GM18508 (cell line): ENCODE results near the gene AIF1L.

Experiments
- ATAC-seq: cut with Tn5 transposase; IDR thresholded peaks from one replicate; pipeline ENCODE4 v1.9.1; 2021; ENCODE audit warnings: moderate number of reproducible peaks; ENCODE audit not compliant: insufficient read depth, unreplicated experiment

The AIF1L gene

DNA sequence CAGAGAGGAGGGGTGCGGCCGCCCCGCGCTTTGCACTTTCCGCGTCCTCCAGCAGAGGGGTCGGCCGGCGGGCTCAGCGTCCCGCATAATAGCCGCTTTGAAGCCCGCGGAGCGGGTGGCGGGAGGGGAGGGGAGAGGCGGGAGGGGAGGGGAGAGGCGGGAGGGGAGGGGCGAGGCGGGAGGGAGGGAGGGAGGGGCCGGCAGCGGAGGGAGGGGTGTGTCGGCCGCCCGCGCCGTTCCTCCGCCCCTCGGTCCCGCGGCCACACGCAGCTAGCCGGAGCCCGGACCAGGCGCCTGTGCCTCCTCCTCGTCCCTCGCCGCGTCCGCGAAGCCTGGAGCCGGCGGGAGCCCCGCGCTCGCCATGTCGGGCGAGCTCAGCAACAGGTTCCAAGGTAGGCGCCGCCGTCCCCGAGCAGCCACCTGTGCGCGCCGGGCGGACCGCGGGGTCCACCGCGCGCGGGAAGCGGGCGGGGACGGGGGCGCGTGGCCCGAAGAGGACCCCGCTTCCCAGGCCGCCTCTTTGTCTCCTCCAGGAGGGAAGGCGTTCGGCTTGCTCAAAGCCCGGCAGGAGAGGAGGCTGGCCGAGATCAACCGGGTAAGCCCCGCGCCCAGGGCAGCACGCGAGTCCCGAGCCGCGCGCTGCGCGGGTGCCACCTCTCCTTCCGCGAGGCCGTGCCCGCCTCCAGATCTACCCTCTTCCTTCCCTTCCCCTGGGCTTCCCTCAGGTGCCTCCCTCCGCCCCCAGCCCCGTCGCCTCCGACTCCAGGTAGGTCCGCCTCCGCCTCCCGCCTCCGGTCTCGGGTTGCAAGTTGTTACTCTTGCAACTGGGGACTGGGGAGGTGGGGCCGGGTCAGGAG lies at the start of gene AIF1L:
AIF1L (plus strand) TSS at position 263 of the 857 bp plus-strand sequence; CDS start at position 362, 99 bp downstream.
- no peak for ATAC-seq

DNA sequence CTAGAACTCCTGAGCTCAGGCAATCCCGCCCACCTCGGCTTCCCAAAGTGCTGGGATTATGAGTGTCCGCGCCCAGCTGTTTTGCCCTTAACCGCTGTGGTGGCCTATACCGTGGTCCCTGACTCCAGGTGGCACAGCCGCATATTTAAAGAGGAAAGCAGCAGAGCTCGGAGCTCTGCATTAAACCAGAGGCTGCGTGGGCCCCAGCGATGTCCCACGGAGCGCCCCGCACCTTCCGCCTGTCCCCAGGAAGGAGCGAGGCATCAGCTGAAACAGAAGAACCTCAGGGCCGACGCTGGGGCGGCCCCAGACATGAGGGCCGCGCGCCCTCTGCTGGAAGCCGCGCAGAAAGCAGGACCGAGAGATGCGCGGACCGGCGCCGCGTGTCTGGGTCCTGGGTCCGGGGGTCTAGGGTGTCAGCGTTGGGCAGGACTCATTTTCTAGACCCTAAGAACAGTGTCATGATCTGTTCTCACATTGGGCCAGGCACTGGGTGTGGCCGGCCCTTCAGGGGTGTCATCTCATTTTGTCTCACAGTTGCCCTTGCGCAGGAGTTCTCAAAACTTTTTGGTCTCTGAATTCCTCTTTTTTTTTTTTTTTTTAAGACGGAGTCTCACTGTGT lies 49.6 kb upstream of the AIF1L start:
- no peak for ATAC-seq

DNA sequence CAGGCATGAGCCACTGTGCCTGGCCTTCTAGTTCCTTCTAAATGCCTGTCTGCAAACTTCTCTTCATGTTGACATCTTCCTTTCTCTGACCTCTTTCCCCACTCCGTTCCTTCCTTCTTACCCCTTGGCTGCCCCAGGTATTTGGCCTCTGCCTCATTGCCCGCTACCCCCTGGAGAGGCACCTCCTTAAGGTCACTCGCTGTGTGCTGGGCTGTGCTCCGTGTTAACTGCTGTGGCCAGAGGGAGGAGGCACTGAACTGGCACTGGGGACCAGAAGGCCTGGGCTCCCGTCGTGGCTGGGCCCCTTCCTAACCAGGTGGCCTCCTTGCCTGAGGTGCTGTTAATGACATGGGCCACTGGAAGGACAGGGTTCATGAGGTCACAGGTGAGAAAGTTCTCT lies 48.0 kb upstream of the AIF1L start:
- ATAC-seq = no peak

GRCh38 chr9:131048820-131049219 lies 47.5 kb upstream of the AIF1L start:
- ATAC-seq = no peak

GRCh38 chr9:131049829-131050715 lies 46.3 kb upstream of the AIF1L start:
- ATAC-seq = no peak

- ATAC-seq = no peak
Observed at GRCh38 chr9:131050831-131051230, 45.5 kb upstream of the AIF1L start.

DNA sequence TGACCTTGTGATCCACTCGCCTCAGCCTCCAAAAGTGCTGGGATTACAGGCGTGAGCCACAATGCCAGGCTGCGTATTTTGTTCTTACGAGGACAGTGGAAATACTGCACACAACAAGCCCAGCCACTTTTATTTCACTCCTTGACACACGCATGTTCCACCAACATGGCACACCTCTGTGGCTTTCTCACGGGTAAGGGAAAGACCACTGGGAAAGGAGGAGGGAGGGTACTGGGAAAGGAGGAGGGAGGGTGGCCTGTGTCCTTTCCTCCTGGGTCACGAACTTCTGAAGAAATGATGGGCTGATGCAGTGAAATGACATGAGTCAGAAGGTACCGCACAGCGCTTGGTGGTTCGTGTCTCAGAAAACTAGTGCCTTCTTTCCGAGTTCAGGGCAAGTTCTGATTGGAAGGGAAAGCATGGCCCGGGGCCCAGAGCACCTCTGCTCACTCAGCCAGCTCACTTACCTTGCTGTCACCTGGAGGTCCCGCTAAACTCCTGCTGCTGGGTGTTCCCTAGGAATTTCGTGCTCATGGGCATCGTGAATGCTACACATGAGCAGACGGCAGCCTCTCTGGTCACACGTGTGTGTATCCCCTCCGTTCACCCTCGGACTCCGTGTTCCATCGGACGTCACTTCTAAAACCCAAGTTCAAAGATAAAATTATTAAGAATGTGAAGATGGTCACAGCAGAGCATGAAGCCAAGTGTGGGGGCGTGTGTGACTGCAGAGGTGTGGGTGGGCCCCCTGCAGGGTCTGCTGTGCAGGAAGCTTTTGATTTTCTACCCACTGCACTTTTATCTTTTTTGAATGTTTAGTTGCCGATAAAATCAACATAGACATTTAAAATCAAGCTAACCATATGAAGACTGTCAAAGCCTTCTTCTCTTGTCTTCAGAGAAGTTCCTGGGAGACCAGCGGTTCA lies 44.5 kb upstream of the AIF1L start:
- ATAC-seq = no peak

DNA sequence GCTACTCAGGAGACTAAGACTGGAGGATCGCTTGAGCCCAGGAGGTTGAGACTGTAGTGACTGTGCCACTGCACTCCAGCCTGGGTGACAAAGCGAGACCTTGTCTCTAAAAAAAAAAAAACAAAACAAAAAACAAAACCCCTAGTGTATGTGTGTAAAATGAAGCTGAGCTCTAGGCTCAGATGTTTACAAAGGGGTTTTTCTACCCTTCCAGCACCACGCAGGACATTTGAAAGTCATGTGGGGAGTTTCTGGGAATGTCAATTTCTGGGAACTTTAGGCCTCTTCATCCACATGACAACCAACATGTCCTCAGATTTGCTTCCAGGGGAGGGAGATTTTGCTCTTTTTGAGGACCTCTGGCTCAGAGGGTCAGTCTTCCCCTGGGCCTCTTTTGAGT lies 42.4 kb upstream of the AIF1L start:
- no peak for ATAC-seq

- ATAC-seq = no peak
Observed at GRCh38 chr9:131056781-131057506, 39.4 kb upstream of the AIF1L start.

DNA sequence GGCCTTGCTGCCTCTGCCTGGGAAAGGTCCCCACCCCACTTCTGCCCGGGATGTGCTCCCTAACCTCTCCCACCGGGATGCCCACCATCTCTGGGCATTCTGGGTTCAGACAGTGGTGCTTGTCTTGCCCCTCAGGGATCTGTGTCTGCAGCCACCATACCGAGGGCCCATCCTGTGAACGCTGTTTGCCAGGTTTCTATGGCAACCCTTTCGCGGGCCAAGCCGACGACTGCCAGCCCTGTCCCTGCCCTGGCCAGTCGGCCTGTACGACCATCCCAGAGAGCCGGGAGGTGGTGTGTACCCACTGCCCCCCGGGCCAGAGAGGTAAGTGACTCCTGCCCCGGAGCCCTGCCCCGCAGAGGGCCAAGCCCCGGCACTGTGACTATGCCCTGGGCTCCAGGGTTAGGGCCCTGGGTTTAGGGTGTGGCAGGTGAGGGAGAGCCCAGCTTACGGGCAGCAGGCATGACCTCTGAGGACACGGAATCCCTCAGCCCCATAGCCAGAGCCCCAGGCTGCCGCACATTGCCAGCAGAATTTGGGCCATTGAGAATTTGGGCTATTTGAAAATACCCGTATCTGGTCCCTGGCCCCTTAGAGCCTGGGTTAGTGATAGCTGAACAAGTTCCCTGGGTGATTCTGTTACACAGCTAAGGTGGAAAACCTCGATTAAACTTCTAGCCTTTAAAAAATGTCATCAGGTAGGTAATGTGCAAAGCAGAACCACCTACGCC lies 35.3 kb upstream of the AIF1L start:
- no peak for ATAC-seq

GRCh38 chr9:131062969-131063368 lies 33.4 kb upstream of the AIF1L start:
- ATAC-seq = no peak

- ATAC-seq = no peak
Observed at GRCh38 chr9:131065599-131065998, 30.7 kb upstream of the AIF1L start.

DNA sequence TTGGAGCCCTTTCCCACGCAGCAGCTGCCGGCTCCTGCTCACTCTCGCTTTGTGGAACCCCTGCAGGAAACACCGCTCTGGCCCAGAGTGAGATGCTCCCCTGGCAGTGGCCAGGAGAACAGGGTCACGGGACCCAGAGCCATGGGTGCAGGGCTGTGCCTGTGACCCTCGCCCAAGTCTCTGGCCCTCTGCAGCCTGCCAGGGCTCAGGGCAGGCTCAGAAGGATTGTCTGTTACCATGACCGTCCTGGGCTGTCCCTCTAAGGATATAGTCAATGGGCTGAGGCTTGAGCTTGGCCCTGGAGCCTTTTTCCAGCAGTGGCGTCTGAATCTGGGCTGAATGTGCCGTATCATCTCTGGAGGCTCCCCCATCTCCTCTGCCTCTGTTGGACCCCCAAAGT lies 28.7 kb upstream of the AIF1L start:
- ATAC-seq = no peak

GRCh38 chr9:131068076-131068816 lies 28.1 kb upstream of the AIF1L start:
- no peak for ATAC-seq

DNA sequence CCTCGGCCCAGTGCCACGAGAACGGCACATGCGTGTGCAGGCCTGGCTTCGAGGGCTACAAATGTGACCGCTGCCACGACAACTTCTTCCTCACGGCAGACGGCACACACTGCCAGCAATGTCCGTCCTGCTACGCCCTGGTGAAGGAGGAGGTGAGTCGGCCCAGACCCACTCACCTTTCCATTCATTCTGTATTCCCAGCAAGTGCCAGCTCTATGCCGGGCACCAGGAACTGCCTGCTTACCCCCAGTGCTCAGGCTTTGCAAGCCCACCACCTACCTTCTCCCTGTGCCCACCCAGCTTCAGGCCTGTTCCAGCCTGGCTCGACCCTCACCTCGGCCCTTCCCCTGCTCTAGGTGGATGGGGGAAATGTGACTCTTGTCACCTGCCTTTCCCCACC lies 26.6 kb upstream of the AIF1L start:
- no peak for ATAC-seq

GRCh38 chr9:131072107-131072870 lies 24.0 kb upstream of the AIF1L start:
- no peak for ATAC-seq

- ATAC-seq = no peak
Observed at GRCh38 chr9:131072871-131073237, 23.5 kb upstream of the AIF1L start.
